BJ (cell line): Measurements from ENCODE around the gene SRMS. TPM values are rescaled to one million over a fixed set of nuclear protein-coding genes. Genes with fewer than 3 reads are reported as not detected.

Experiments used
- CTCF ChIA-PET: fragments of 350-600 bp; formaldehyde crosslinking; extraction: SDS; loops from one replicate; lab custom pipeline; 2021; ENCODE audit warnings: antibody characterized with exemption, inconsistent platforms; lab: Yijun Ruan, JAX
- POLR2A ChIA-PET: fragments of 300-600 bp; sonication (Branson Sonifier 250); formaldehyde crosslinking; extraction: SDS; loops from one replicate; lab custom pipeline; 2021; ENCODE audit warnings: antibody characterized with exemption; lab: Charles Lee
- DNase-seq: peaks from one replicate; pipeline ENCODE4 v3.0.0-alpha.2; 2011; ENCODE audit warnings: low read depth
- H3K27me3 ChIP-seq: 2 replicates; pipeline ENCODE4 v1.6.0; 2011; ENCODE audit warnings: low read length; ENCODE audit not compliant: control insufficient read depth, insufficient read depth
- H3K36me3 ChIP-seq: 2 replicates; pipeline ENCODE4 v1.5.1; 2011; ENCODE audit warnings: low read length; ENCODE audit not compliant: control insufficient read depth, insufficient read depth
- H3K4me3 ChIP-seq: 2 replicates; pipeline ENCODE4 v1.5.1; 2011; ENCODE audit warnings: low read depth, mild to moderate bottlenecking, control low read depth, low read length
- CTCF ChIP-seq: IDR thresholded peaks from 2 replicates; pipeline ENCODE4 v1.5.1; 2011; ENCODE audit warnings: low read depth, mild to moderate bottlenecking, control low read depth, inconsistent platforms, low read length, moderate library complexity; ENCODE audit not compliant: insufficient read depth
- polyA plus RNA-seq: library from polyadenylated mRNA; depleted of rRNA; stranded (reverse); fragments of >200 nt; gene quantifications from 2 replicates; pipeline ENCODE4 v1.2.3, GENCODE V29; 2011

The SRMS gene
- polyA plus RNA-seq, 1 experiment, result not detected

DNA sequence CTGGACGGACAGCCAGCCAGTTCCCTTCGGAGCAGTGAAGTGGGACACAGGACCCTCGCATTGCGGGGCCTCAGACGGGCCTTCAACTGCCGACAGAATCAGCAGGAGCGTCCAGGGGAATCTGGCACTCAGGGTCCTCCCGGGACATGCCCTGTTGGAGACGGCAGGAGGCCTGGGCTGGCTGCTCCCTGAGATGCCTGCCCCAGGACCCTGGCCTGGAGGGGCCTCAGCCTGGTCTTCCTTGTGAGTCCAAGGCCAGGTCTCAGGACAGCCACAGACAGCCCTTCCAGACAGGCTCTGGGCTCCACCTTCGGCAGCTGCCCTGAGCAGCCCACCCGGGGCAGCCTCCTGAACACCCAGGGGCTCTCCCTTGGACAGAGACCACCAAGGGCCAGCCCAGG is 41.1 kb upstream of the SRMS start:
- CTCF ChIA-PET, result interaction anchor here (1.0 to 1.1 kb wide), 2 partner anchors 9 to 36 kb away, joined by 3 read pairs; no protein-coding TSS in a partner anchor
- Histone ChIP-seq H3K27me3 (no peaks in the 10 kb centered on the region), H3K4me3 (no peak overlapping the region), H3K36me3 (peaks cover 21% of the 10 kb centered on the region)
- no peak for DNase-seq
- no peak for TF ChIP-seq CTCF
- POLR2A ChIA-PET, result no interaction called here

GRCh38 chr20:63587776-63588591 is 40.4 kb upstream of the SRMS start:
- Histone ChIP-seq H3K4me3 (no peak overlapping the region), H3K27me3 (no peaks in the 10 kb centered on the region), H3K36me3 (peaks cover 21% of the 10 kb centered on the region)
- CTCF ChIA-PET, result interaction anchor here (1.1 kb wide), 1 partner anchor 8 kb away, joined by 3 read pairs; no protein-coding TSS in a partner anchor
- POLR2A ChIA-PET, result no interaction called here
- DNase-seq, result no peak
- no peak for TF ChIP-seq CTCF

DNA sequence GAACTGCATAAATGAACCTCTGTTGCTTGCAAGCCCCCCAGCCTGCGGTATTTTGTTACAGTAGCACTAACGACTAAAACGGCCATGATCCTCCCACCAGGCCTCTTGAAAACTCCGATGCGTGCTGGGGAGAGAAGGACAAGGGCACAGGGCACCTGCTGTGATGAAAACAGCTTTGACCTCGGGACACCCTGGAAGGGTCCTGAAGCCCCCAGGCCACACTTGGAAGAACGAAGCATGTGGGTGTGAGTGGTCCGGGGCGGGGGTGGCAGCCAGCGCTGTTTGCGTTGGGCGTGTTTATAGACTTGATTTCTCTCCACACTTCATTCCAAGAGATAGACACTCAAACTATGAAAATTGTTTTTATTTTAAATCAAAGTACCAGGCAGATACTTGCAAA is 39.7 kb upstream of the SRMS start:
- Histone ChIP-seq H3K4me3 (no peak overlapping the region), H3K27me3 (no peaks in the 10 kb centered on the region), H3K36me3 (peaks cover 15% of the 10 kb centered on the region)
- no peak for TF ChIP-seq CTCF
- ChIA-PET POLR2A (no interaction called here), CTCF (no interaction called here)
- DNase-seq, result no peak

DNA sequence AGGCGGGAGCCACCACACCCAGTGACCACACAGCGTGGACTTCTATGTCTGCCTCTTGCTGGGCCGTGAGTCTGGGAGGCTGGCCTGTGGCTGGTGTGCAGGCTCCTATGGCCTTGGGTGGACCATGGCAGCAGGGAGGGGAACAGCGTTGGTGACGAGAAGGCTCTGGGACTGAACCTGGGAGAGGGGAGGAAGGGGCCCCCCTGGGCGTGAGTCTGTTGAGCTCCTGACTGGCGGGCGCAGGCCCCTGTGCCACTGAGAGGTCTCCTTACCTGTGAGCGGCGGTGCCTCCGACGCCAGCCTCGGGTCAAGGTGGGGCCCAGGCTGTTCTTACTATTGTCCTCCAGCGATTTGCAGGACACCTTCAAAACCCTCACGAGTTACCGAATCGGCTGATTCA is 39.2 kb upstream of the SRMS start:
- peaks cover 12% of the 10 kb centered on the region for H3K36me3 ChIP-seq

More for the DNA sequence above, 39.2 kb upstream of the SRMS start:
- CTCF ChIA-PET, result no interaction called here
- Histone ChIP-seq H3K4me3 (no peak overlapping the region), H3K27me3 (no peaks in the 10 kb centered on the region)
- TF ChIP-seq CTCF, result no peak
- DNase-seq, result no peak
- POLR2A ChIA-PET, result no interaction called here
